Measurements from ENCODE around the gene PTGFR.

GRCh38 chr1:78561856-78562255 lies 71.1 kb downstream of the PTGFR start:
- TF ChIP-seq CTCF (optimal IDR thresholded peaks at IDR 0.05 in 1 of 3, IDR thresholded peaks at IDR 0.05 in 1 of 3, conservative IDR thresholded peaks at IDR 0.05 in 1 of 3; ENCODE audit: extremely low read depth in 1 of 3, insufficient read depth in 2 of 3, low read length in 3 of 3), result no peak
- no peak for TF ChIP-seq EZH2 (IDR thresholded peaks at IDR 0.05; ENCODE audit: low read length)
